GM12891 (cell line): ENCODE data around the gene ACKR3.

Experiments
- POLR2A ChIP-seq: IDR thresholded peaks from 2 replicates; pipeline ENCODE4 v1.6.1; 2011; ENCODE audit warnings: low read depth, low read length, control low read depth
- POLR2AphosphoS5 ChIP-seq: IDR thresholded peaks from 2 replicates; pipeline ENCODE4 v1.6.1; 2011; ENCODE audit warnings: low read depth, low read length, control low read depth
- SPI1 ChIP-seq: IDR thresholded peaks from 2 replicates; pipeline ENCODE4 v1.6.1; 2011; ENCODE audit warnings: low read depth, low read length, control low read depth
- TAF1 ChIP-seq: IDR thresholded peaks from 2 replicates; pipeline ENCODE4 v1.6.1; 2011; ENCODE audit warnings: low read depth, low read length, control low read depth

GRCh38 chr2:236577481-236578410, 8.1 kb downstream of the ACKR3 start:
- TF ChIP-seq POLR2A (no peak), TAF1 (no peak), POLR2AphosphoS5 (no peak), SPI1 (no peak)
